ENCODE data around the gene KIAA1191.

KIAA1191 gene

DNA sequence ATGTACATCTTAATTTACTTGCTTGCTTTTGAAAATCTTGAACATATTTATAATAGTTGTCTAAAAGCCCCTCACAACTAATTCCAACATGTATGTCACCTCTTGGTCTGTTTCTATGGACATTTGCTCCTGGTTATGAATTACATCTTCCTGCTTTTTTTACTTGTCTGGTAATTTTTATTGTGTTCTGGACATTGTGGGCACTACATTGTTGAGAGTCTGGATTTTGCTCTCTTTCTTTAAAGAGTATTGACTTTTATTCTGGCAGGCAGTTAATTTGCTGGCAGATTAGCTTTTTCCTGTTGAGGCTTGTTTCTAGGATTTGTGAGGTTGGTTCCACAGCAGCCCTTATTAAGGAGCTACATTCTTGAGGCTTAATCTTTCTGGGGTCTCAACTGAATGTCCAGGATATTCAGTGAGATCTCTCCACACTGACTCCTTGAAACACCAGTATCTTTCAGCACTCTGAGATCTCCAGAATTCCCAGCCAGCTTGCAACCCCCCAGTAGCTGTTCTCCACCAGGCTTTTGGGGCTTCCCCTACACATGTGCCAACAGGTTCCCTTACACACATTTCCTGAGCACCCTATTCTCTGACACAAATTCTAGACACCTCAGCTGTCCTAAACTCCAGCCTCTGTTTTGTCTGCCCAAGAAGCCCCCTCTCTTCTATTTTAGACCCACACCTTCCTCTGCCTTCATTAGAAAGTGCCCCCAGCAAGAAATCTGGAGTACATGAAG is 27.4 kb downstream of the KIAA1191 start:
- no peak overlapping the region for H2AFZ ChIP-seq (ENCODE audit: low read length)
- no peak overlapping the region for H3K4me3 ChIP-seq (ENCODE audit: low read length, poor library complexity, severe bottlenecking)
- H3K9me3 ChIP-seq (ENCODE audit: insufficient read depth, low read depth, low read length) = no peaks in the 10 kb centered on the region
- H4K20me1 ChIP-seq (ENCODE audit: insufficient read depth, low read length, poor library complexity, severe bottlenecking) = no peaks in the 10 kb centered on the region
- no peaks in the 10 kb centered on the region for H3K79me2 ChIP-seq (ENCODE audit: insufficient read depth, low read length)
- TF ChIP-seq EZH2phosphoT487 (IDR thresholded peaks at IDR 0.05; ENCODE audit: borderline replicate concordance) (no peak), CTCF (conservative IDR thresholded peaks at IDR 0.05; ENCODE audit: low read length) (no peak)
- no peak overlapping the region for H3K9ac ChIP-seq (ENCODE audit: low read depth, low read length, poor library complexity, severe bottlenecking)
- H3K9me2 ChIP-seq (replicated peaks; ENCODE audit: low read depth, low read length) = no peaks in the 10 kb centered on the region
- H3F3A ChIP-seq (ENCODE audit: low read depth) = no peaks in the 10 kb centered on the region
- H3K27me3 ChIP-seq (ENCODE audit: insufficient read depth, low read length, poor library complexity, severe bottlenecking) = no peaks in the 10 kb centered on the region
- H3K36me3 ChIP-seq (ENCODE audit: insufficient read depth, low read length) = no peaks in the 10 kb centered on the region
- no peak overlapping the region for H3K4me2 ChIP-seq (ENCODE audit: low read depth, low read length, poor library complexity, severe bottlenecking)
- no peaks in the 10 kb centered on the region for H3K4me1 ChIP-seq (ENCODE audit: insufficient read depth, low read length, poor library complexity, severe bottlenecking)

DNA sequence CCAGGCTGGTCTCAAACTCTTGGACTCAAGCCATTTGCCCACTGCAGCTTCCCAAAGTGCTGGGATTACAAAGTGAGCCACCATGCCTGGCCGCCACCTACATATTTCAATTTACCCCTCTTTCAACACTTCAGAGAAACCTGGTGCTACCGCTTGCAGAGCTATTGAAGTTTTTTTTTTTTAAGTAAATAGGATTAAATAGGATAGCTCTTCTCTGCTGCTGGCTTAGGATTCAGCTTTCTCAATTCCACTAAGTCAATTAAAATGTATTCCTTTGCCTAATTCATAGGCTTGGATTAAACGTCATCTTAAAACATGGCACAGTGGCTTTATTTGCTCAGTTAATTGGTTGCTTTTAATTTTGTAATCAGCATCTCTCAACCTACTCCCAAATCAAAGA is 41.0 kb downstream of the KIAA1191 start:
- H3K27me3 ChIP-seq (ENCODE audit: insufficient read depth, low read length, poor library complexity, severe bottlenecking) = no peaks in the 10 kb centered on the region
- no peaks in the 10 kb centered on the region for H3K36me3 ChIP-seq (ENCODE audit: insufficient read depth, low read length)
- no peaks in the 10 kb centered on the region for H3F3A ChIP-seq (ENCODE audit: low read depth)
- H3K79me2 ChIP-seq (ENCODE audit: insufficient read depth, low read length) = no peaks in the 10 kb centered on the region
- no peak for TF ChIP-seq EZH2phosphoT487 (IDR thresholded peaks at IDR 0.05; ENCODE audit: borderline replicate concordance)
- TF ChIP-seq CTCF (conservative IDR thresholded peaks at IDR 0.05; ENCODE audit: low read length) = no peak
- no peak overlapping the region for H3K4me3 ChIP-seq (ENCODE audit: low read length, poor library complexity, severe bottlenecking)
- H3K4me2 ChIP-seq (ENCODE audit: low read depth, low read length, poor library complexity, severe bottlenecking) = no peak overlapping the region
- no peaks in the 10 kb centered on the region for H3K9me2 ChIP-seq (replicated peaks; ENCODE audit: low read depth, low read length)
- H3K9ac ChIP-seq (ENCODE audit: low read depth, low read length, poor library complexity, severe bottlenecking) = no peak overlapping the region
- no peaks in the 10 kb centered on the region for H4K20me1 ChIP-seq (ENCODE audit: insufficient read depth, low read length, poor library complexity, severe bottlenecking)
- no peaks in the 10 kb centered on the region for H3K9me3 ChIP-seq (ENCODE audit: insufficient read depth, low read depth, low read length)
- H2AFZ ChIP-seq (ENCODE audit: low read length) = no peak overlapping the region
- H3K4me1 ChIP-seq (ENCODE audit: insufficient read depth, low read length, poor library complexity, severe bottlenecking) = no peaks in the 10 kb centered on the region

DNA sequence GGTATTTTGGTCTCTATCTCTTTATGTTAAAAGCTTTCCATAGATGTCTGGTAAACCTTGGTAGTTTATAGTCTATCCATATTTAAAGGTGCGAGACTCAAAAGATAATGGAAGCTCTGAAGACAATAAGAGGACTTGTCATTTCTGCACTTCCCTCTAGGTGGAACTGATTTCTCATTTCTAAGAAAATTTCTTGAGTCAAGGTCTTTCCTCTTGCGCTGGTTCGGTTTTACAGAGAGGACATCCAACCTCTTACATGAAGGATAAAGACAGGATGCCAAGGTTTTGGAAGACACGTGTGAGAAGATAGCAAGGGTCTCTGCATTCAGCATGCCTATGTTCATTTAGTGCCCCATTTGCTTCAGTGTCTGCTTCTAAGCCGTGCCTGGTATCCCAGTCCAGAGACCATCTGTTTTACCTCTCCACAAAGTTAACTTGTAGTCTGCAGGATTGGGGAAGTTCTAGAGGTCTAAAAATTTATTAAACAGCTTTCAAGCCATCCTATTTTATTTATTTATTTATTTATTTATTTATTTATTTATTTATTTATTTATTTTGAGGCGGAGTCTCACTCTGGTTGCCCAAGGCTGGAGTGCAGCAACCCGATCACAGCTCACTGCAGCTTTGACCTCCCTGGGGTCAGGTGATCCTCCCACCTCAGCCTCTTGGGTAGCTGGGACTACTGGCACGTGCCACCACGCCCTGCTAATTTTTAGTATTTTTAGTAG is 41.6 kb downstream of the KIAA1191 start:
- Histone ChIP-seq H3K9me3 (ENCODE audit: insufficient read depth, low read depth, low read length) (no peaks in the 10 kb centered on the region), H3K79me2 (ENCODE audit: insufficient read depth, low read length) (no peaks in the 10 kb centered on the region), H3K27me3 (ENCODE audit: insufficient read depth, low read length, poor library complexity, severe bottlenecking) (no peaks in the 10 kb centered on the region), H3F3A (ENCODE audit: low read depth) (no peaks in the 10 kb centered on the region), H2AFZ (ENCODE audit: low read length) (no peak overlapping the region), H3K9ac (ENCODE audit: low read depth, low read length, poor library complexity, severe bottlenecking) (no peak overlapping the region), H3K9me2 (replicated peaks; ENCODE audit: low read depth, low read length) (no peaks in the 10 kb centered on the region), H3K4me1 (ENCODE audit: insufficient read depth, low read length, poor library complexity, severe bottlenecking) (no peaks in the 10 kb centered on the region), H3K36me3 (ENCODE audit: insufficient read depth, low read length) (no peaks in the 10 kb centered on the region), H3K4me3 (ENCODE audit: low read length, poor library complexity, severe bottlenecking) (no peak overlapping the region), H3K4me2 (ENCODE audit: low read depth, low read length, poor library complexity, severe bottlenecking) (no peak overlapping the region), H4K20me1 (ENCODE audit: insufficient read depth, low read length, poor library complexity, severe bottlenecking) (no peaks in the 10 kb centered on the region)
- TF ChIP-seq EZH2phosphoT487 (IDR thresholded peaks at IDR 0.05; ENCODE audit: borderline replicate concordance) = no peak
- TF ChIP-seq CTCF (conservative IDR thresholded peaks at IDR 0.05; ENCODE audit: low read length) = peak; percentile 34; the same call in 1 of the 2 replicates

Data from Loucy (cell line).